PC-3 (cell line): ENCODE results near the gene GAS7. TPM values are rescaled to one million over a fixed set of nuclear protein-coding genes. Genes with fewer than 3 reads are reported as not detected.
A peak's percentile ranks its signal among the peaks of the same experiment; 100 is the strongest.

Experiments used
- ATAC-seq: fragments of 200-7000 bp; cut with Tn5 transposase; 2 replicates; pipeline ENCODE4 v1.9.1; 2020; ENCODE audit warnings: mild to moderate bottlenecking, moderate library complexity
- BruUV-seq: library from RNA; stranded (reverse); fragments of 400-500 nt; replicated peaks from 2 replicates; lab custom pipeline; 2021; lab: Mats Ljungman, UMichigan
- CTCF ChIA-PET: fragments of 300-600 bp; sonication (Branson Sonifier 250); formaldehyde crosslinking; loops from one replicate; lab custom pipeline; 2022; ENCODE audit warnings: antibody characterized with exemption; lab: Charles Lee
- POLR2A ChIA-PET: fragments of 300-600 bp; sonication (Branson Sonifier 250); formaldehyde crosslinking; loops from one replicate; lab custom pipeline; 2022; ENCODE audit warnings: antibody characterized with exemption; ENCODE audit not compliant: unreplicated experiment; lab: Charles Lee
- DNase-seq: peaks from one replicate; pipeline ENCODE4 v3.0.0-alpha.2; 2015
- H2AFZ ChIP-seq: fragments of 300-600 bp; sonication (generic); 2 replicates; pipeline ENCODE4 v1.6.0; 2016; ENCODE audit warnings: antibody characterized with exemption, low read length
- H3F3A ChIP-seq: fragments of 300-600 bp; sonication (generic); one replicate; pipeline ENCODE4 v1.6.0; 2017; ENCODE audit warnings: antibody characterized with exemption, low read length, control low read depth, mild to moderate bottlenecking; ENCODE audit not compliant: unreplicated experiment
- H3K27ac ChIP-seq: fragments of 300-600 bp; sonication (generic); 2 replicates; pipeline ENCODE4 v1.5.1; 2016; ENCODE audit warnings: mild to moderate bottlenecking, low read length
- H3K27me3 ChIP-seq: fragments of 300-600 bp; sonication (generic); 2 replicates; pipeline ENCODE4 v1.6.1; 2016; ENCODE audit warnings: low read length, mixed read lengths
- H3K36me3 ChIP-seq: fragments of 300-600 bp; sonication (generic); 2 replicates; pipeline ENCODE4 v1.6.1; 2016; ENCODE audit warnings: low read depth, mixed run types, low read length, mixed read lengths
- H3K4me1 ChIP-seq: fragments of 300-600 bp; sonication (generic); 2 replicates; pipeline ENCODE4 v1.5.1; 2016; ENCODE audit warnings: low read length; ENCODE audit not compliant: insufficient read depth
- H3K4me2 ChIP-seq: fragments of 300-600 bp; sonication (generic); 2 replicates; pipeline ENCODE4 v1.6.0; 2016; ENCODE audit warnings: low read length
- H3K4me3 ChIP-seq: fragments of 300-600 bp; sonication (generic); 2 replicates; pipeline ENCODE4 v1.5.1; 2016; ENCODE audit warnings: mild to moderate bottlenecking, low read length, mixed read lengths
- H3K79me2 ChIP-seq: fragments of 300-600 bp; sonication (generic); 2 replicates; pipeline ENCODE4 v1.6.1; 2017; ENCODE audit warnings: low read length, mixed read lengths
- H3K9ac ChIP-seq: fragments of 300-600 bp; sonication (generic); 2 replicates; pipeline ENCODE4 v1.6.0; 2016; ENCODE audit warnings: mild to moderate bottlenecking, low read length
- H3K9me2 ChIP-seq: fragments of 300-600 bp; sonication (generic); replicated peaks from 2 replicates; pipeline ENCODE4 v1.6.1; 2016; ENCODE audit warnings: mixed run types, low read length, mixed read lengths
- H3K9me3 ChIP-seq: fragments of 300-600 bp; sonication (generic); 2 replicates; pipeline ENCODE4 v1.6.1; 2016; ENCODE audit warnings: low read length, mixed read lengths
- H4K20me1 ChIP-seq: fragments of 300-600 bp; sonication (generic); 2 replicates; pipeline ENCODE4 v1.6.1; 2016; ENCODE audit warnings: low read length, mixed read lengths
- CTCF ChIP-seq: fragments of 300-600 bp; sonication (generic); conservative IDR thresholded peaks from 2 replicates; pipeline ENCODE4 v1.5.1; 2017; ENCODE audit warnings: antibody characterized with exemption, low read depth, mild to moderate bottlenecking, low read length
- EZH2 ChIP-seq: fragments of 300-600 bp; sonication (generic); IDR thresholded peaks from one replicate; pipeline ENCODE4 v1.6.1; 2017; ENCODE audit warnings: antibody characterized with exemption, mild to moderate bottlenecking, low read length; ENCODE audit not compliant: unreplicated experiment
- EZH2phosphoT487 ChIP-seq: fragments of 300-600 bp; sonication (generic); IDR thresholded peaks from 2 replicates; pipeline ENCODE4 v1.6.1; 2018; ENCODE audit warnings: mild to moderate bottlenecking, antibody characterized with exemption, low read length, borderline replicate concordance
- intact Hi-C: fragments of 100-400 bp; cut with micrococcal nuclease; formaldehyde crosslinking; loops from 2 replicates; pipeline ENCODE4 v1.9.0; 2023
- total RNA-seq: library from RNA; depleted of rRNA; stranded (reverse); fragments of >200 nt; gene quantifications from 2 replicates; pipeline ENCODE4 v1.2.3, GENCODE V29; 2014

Gene GAS7
- total RNA-seq, 1 experiment from 2014 or later: not detected

GRCh38 chr17:9878786-9879525 is 319.4 kb downstream of the GAS7 start:
- no peak overlapping the region for H3K9ac ChIP-seq
- intact Hi-C loops: no loop called here
- CTCF ChIA-PET: interaction anchor here (0.6 kb wide), 1 partner anchor 213 kb away, joined by 3 read pairs; no protein-coding TSS in a partner anchor
- H3F3A ChIP-seq: no peaks in the 10 kb centered on the region
- DNase-seq (no peak), ATAC-seq (no peak)
- H3K27ac ChIP-seq: no peak overlapping the region
- H3K79me2 ChIP-seq: no peaks in the 10 kb centered on the region
- no peak overlapping the region for H3K4me3 ChIP-seq
- no peaks in the 10 kb centered on the region for H4K20me1 ChIP-seq
- POLR2A ChIA-PET: no interaction called here
- H3K27me3 ChIP-seq: no peaks in the 10 kb centered on the region
- no peak overlapping the region for H3K4me2 ChIP-seq
- no peaks in the 10 kb centered on the region for H3K9me2 ChIP-seq
- no peak for TF ChIP-seq CTCF
- TF ChIP-seq EZH2phosphoT487: no peak
- no peak for TF ChIP-seq EZH2
- no peaks in the 10 kb centered on the region for H3K36me3 ChIP-seq
- H3K4me1 ChIP-seq: peaks cover 35% of the 10 kb centered on the region
- BruUV-seq: no TSS peak
- no peak overlapping the region for H2AFZ ChIP-seq
- H3K9me3 ChIP-seq: no peaks in the 10 kb centered on the region

- no peak overlapping the region for H3K9ac ChIP-seq
- POLR2A ChIA-PET: no interaction called here
- DNase-seq: no peak
- H4K20me1 ChIP-seq: no peaks in the 10 kb centered on the region
- H3K9me2 ChIP-seq: no peaks in the 10 kb centered on the region
- H3K4me2 ChIP-seq: no peak overlapping the region
- CTCF ChIA-PET: no interaction called here
- no peak overlapping the region for H3K4me3 ChIP-seq
- no TSS peak for BruUV-seq
- ATAC-seq: no peak
- H3K79me2 ChIP-seq: no peaks in the 10 kb centered on the region
- no peaks in the 10 kb centered on the region for H3K36me3 ChIP-seq
- H3K9me3 ChIP-seq: no peaks in the 10 kb centered on the region
- H3K4me1 ChIP-seq: peaks cover 35% of the 10 kb centered on the region
- H3K27me3 ChIP-seq: no peaks in the 10 kb centered on the region
- no peak overlapping the region for H3K27ac ChIP-seq
- no peaks in the 10 kb centered on the region for H3F3A ChIP-seq
- no peak for TF ChIP-seq EZH2
- TF ChIP-seq CTCF: no peak
- TF ChIP-seq EZH2phosphoT487: no peak
- intact Hi-C loops: no loop called here
- H2AFZ ChIP-seq: no peak overlapping the region
Measured at GRCh38 chr17:9878356-9878755, 320.1 kb downstream of the GAS7 start.

- no peak overlapping the region for H3K9ac ChIP-seq
- ATAC-seq: peak; percentile 86
- peak overlapping the region; percentile 41 for H3K4me2 ChIP-seq
- ChIA-PET POLR2A (no interaction called here), CTCF (no interaction called here)
- H3K4me1 ChIP-seq: peaks cover 29% of the 10 kb centered on the region
- no peaks in the 10 kb centered on the region for H3K79me2 ChIP-seq
- no peaks in the 10 kb centered on the region for H3K36me3 ChIP-seq
- intact Hi-C loops: no loop called here
- no peaks in the 10 kb centered on the region for H3F3A ChIP-seq
- BruUV-seq: no TSS peak
- H2AFZ ChIP-seq: no peak overlapping the region
- H3K9me2 ChIP-seq: no peaks in the 10 kb centered on the region
- H3K27me3 ChIP-seq: no peaks in the 10 kb centered on the region
- H4K20me1 ChIP-seq: no peaks in the 10 kb centered on the region
- H3K27ac ChIP-seq: peak overlapping the region; percentile 56
- TF ChIP-seq CTCF (no peak), EZH2 (no peak), EZH2phosphoT487 (no peak)
- no peaks in the 10 kb centered on the region for H3K9me3 ChIP-seq
- H3K4me3 ChIP-seq: no peak overlapping the region
- peak; percentile 79 for DNase-seq
Measured at GRCh38 chr17:9875441-9875840, 323.0 kb downstream of the GAS7 start.
